Stimulated activated CD8-positive, alpha-beta memory T cell treated with anti-CD3 and anti-CD28 coated beads, Interleukin-15, amount 100 ng/mL, for 48 hours (primary cell): ENCODE measurements around the gene MAEA.

Source experiments
- DNase-seq, 2 donors: peaks; one replicate each; pipeline ENCODE4 v3.0.0-alpha.2; 2020; ENCODE audit warnings: low read depth in 2 of 2

Gene MAEA

GRCh38 chr4:1352567-1352900, 62.8 kb downstream of the MAEA start:
- no peak for DNase-seq

- DNase-seq: no peak
Measured at GRCh38 chr4:1353186-1354055, 63.7 kb downstream of the MAEA start.

DNA sequence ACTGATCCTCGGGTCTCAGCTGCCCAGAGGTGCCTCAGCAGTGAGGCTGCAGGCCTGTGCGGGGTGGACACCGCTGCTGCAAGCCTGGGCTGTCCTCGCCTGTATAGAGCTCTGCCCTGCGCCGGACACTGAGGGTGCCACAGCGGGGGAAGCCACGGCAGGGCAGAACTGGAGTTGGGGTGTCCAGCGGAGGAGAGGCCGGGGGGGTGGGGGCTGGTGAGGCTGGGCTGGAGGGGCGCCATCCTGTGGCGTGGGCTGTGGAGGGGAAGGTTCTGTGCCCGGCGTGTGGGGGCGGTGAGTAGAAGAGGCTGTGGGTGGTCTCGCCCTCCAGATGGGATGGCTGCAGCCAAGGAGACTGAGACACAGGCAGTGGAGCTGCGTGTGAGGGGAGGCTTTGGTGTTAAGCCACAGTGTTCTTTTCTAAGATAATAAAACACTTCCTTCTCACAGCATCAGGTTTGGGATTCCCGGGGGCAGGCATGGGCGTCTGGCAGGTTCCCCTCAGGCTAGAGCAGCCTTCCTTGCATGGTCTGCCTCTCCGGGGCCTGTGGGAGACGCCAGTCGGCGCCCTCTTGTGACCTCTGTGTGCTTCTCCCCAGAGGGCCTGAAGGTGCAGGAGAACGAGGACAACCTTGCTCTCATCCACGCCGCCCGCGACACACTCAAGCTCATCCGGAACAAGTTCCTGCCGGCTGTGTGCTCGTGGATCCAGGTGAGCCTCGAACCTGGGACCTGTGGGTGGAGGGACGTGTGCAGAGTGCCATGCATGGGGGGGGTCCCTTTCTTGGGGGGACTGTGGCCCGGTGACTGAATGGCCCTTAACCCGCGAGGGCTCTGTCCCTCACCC, 64.7 kb downstream of the MAEA start:
- no peak for DNase-seq

- DNase-seq: no peak
Measured at GRCh38 chr4:1354983-1355275, 65.2 kb downstream of the MAEA start.

- no peak for DNase-seq
Measured at GRCh38 chr4:1355378-1355777, 65.7 kb downstream of the MAEA start.

GRCh38 chr4:1356181-1356998, 66.7 kb downstream of the MAEA start:
- DNase-seq: no peak

DNA sequence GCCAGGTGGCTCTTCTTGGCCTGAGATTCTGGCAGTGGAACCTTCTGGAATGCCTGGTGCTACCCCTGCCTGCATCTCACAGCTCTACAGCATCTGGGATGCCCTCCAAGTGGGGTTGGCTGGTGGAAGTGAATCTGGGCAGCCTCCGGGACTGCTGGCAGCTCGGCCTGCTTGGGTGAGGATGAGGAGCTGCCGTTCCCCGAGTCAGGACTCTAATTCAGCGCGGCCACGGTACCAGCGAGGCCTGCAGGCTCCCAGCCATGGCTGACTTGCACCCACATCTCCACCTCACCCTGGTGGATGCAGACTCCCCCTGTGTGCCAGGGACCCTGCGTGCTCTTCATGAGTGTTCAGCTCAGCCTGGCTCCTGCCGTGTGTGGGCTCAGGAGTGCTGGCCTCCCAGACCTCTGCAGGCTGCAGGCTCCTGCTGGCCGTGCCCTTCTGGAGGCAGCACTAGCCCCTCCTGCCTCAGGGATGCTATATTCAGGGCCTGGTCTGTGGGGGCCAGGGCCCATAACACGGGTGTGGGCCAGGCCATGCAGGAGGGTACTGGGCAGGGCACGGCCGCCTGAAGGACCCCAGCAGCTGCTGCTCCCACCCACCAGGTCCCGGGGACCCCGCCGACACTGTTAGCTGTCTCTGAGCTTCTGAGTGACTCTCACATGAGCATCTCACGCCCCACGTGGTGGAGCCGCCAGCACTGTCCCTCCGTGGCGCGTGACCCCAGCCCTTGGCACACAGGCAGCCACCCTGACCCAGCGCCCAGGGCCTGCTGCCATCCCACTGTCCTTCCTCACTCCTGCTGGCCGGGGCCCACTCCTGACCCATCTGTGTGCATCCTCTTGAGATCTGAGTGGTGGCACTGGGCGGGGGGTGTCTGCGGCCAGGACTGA, 67.9 kb downstream of the MAEA start:
- no peak for DNase-seq

DNA sequence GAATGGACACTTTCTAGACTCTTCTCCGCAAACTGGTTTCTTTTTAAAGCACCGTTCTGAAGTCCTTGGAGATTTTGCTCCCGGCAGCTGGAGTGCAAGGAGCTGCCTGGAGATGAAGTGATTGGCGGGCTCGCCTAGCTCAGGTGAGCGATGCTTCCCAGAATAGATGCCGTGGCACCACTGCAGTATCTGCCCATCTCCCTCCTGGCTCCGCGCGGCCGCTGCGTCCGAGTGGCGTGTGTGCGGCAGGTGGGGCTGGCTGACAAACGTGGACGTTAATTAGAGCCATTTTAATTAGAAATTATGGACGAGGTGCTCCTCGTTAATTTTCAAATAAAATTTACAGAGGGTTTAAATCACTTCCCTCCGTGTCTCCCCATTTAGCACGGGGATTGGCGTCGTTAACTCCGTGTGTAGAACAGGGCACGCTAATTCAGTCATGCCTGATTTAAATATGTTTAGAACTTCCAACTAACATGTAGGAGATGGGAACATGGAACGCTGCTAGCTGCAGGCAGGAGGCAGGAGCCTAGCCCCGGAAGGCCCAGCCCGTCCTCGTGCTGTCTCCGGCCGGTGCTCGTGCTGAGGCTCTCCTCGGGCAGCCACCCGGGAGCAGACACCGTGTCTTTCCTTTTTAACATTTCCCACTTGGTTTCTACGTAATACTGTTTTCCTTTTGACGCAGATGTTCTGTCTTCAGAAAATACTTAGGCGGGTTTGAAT, 68.9 kb downstream of the MAEA start:
- DNase-seq: no peak

- DNase-seq: no peak
Measured at GRCh38 chr4:1359144-1359501, 69.4 kb downstream of the MAEA start.

GRCh38 chr4:1359976-1360375, 70.3 kb downstream of the MAEA start:
- no peak for DNase-seq

DNA sequence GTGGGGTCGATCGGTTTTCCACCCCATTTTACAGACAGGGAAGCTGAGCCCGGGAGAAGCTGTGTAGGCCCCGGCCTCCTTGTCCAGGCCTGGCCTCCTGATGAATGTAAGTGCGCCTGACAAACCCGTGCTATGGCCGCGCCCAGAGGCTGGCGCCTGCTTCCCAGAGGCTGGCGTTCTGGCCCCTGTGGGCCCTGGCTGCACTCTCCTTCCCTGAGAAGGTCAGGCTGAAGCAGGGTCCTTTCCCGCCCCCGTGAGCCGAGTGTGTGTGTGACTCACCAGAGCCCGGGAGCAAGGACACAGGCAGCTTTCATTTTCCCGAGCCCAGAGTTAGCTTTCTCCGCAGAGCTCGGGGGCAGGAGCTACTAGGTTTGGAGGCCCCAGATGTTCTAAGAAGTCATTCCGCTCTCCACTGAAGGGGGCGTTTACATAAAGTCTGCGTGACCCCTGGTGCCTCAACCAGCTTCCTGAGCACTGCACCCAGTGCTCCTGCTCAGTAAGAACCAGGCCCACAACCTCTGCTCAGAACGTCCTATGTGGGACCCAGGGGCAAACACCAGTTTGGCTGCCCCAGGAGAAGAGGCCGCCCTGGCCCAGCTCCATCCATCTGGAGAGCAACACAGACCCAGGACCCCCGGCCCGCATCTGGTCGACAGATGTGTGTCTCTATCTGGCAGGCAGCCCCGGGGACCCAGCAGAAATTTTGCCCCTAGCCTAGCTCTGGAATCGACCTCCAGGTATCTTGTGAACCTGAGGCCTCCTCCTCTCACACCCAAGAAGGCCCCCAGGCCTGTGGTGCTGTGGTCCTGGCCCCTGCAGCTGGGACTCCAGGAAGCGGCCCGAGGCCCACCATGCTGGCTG, 71.0 kb downstream of the MAEA start:
- DNase-seq: no peak

DNA sequence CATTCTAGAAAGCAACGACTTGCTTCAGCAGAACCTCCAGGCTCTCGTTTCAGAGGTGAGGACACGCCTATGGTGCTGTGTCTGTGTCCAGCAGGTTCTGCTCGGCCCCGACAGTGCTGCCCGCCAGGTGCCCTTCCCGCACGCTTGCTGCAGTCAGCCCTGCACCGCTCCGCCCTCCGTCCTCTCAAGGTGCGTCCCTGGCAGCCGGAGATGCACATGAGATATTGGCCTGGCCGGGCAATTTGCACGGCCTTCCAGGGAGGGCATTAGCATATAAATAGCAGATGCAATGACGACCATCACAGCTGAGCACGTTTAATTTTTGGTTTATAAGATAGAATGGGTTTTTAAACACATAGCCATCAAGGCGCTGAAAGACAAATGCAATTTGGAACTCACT, 71.7 kb downstream of the MAEA start:
- no peak for DNase-seq

DNA sequence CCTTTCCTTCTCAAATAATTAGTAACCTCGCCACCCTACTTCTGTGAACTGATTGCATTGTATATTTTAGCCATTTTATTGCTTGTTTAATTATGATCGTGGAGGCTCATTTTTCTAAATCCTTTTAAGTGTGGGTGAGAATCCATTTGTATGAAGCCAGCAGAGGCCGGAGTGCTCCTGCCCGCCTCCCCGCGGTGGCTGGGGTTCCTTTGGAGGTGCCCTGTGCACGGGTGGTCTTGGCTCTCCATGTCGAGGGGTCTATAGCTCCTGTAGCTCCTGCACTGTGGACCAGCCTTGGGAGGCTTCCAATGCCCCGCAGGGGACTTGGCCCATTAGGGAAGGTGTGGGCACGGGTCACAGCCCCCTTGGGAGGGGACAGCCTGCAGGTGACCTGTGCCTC, 72.4 kb downstream of the MAEA start:
- DNase-seq: no peak

DNA sequence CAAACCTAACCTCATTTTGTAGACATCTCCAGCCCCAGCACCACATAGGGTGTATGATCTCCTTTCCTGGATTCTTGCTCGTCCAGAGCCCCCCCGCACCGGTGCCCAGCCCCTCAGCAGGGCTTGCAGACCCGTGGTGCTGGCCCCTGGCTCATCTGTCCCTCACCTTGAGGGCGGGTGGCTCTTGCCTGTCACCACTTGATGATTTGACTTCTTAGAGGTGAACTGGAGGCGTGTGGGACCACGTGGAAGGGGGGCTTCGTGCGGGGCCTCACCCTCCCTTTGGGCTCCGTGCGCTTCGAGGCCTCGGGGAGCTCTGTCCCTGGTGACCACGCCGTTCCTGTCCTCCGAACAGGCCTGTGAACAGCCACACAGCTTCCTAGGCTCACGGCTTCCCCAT, 72.8 kb downstream of the MAEA start:
- no peak for DNase-seq

- DNase-seq: no peak
Measured at GRCh38 chr4:1363513-1363912, 73.8 kb downstream of the MAEA start.

GRCh38 chr4:1364217-1364616, 74.5 kb downstream of the MAEA start:
- no peak for DNase-seq

GRCh38 chr4:1364748-1365147, 75.1 kb downstream of the MAEA start:
- no peak for DNase-seq

DNA sequence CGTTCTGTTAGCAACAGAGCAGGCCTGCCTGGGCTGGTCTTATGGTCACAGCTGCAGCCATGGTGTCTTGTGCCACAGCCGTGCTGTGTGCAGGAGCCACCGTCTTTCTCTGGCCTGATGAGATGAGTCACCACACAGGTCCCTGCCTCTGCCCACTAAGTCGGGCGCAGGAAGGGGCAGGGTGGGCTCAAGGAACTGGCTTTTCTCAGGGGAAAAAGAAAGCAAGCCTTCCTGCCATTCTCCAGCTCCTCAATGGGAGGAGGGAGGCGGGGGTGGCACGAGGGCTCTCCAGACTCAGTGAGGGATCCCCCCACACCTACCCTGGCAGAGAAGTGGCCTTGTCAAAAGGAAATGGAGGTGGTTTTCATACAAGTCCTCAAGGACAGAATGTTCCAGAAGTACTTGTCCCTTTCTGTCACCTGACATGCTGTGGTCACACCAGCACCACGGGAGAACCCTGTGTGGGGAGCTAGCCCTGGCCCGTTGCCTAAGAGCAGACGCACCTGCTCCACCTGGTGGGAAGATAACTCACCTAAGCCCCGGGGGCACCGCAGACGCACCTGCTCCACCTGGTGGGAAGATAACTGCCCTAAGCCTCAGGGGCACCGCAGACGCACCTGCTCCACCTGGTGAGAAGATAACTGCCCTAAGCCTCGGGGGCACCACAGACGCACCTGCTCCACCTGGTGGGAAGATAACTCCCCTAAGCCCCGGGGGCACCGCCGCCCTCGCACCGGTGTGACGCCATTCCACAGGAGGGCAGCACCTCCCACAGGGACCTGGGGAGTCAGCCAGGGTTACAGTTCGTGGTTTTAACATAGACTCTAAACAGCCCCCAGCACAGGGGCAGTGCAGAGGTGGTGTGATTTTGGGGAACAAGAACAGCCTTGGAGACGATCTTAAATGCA, 75.8 kb downstream of the MAEA start:
- DNase-seq: no peak
